NCI-H1417 treated with DMSO at 0.1 percent for 48 hours (cell line): ENCODE data around the gene MSMB.

Experiments used
- DNase-seq: peaks from one replicate; lab custom pipeline; 2025; lab: John Stamatoyannopoulos, UW

The MSMB gene

GRCh38 chr10:46033602-46034011 is 12.5 kb downstream of the MSMB start:
- DNase-seq, result no peak

GRCh38 chr10:46031648-46032532 is 14.2 kb downstream of the MSMB start:
- no peak for DNase-seq

GRCh38 chr10:46030091-46030937 is 15.8 kb downstream of the MSMB start, which contains the start of gene NCOA4:
Gene NCOA4 (minus strand): TSS chr10:46030623. CDS start chr10:46016680, 13,943 bp downstream.
- peak; percentile 69 for DNase-seq

GRCh38 chr10:46029461-46030030 is 16.5 kb downstream of the MSMB start:
- DNase-seq, result no peak

GRCh38 chr10:46028584-46029460 is 17.2 kb downstream of the MSMB start:
- DNase-seq, result no peak

GRCh38 chr10:46026106-46026505 is 20.0 kb downstream of the MSMB start:
- no peak for DNase-seq

GRCh38 chr10:46025406-46025805 is 20.7 kb downstream of the MSMB start:
- no peak for DNase-seq

- DNase-seq, result no peak
Observed at GRCh38 chr10:46024948-46025347, 21.1 kb downstream of the MSMB start.

- DNase-seq, result peak; percentile 21
Observed at GRCh38 chr10:46022978-46023702, 22.9 kb downstream of the MSMB start.

GRCh38 chr10:46020344-46020657 is 25.8 kb downstream of the MSMB start:
- DNase-seq, result no peak

GRCh38 chr10:46019569-46020343 is 26.3 kb downstream of the MSMB start:
- DNase-seq, result no peak

GRCh38 chr10:46019177-46019528 is 26.9 kb downstream of the MSMB start:
- no peak for DNase-seq

GRCh38 chr10:46018453-46019176 is 27.5 kb downstream of the MSMB start:
- DNase-seq, result no peak

GRCh38 chr10:46017733-46018132 is 28.3 kb downstream of the MSMB start:
- DNase-seq, result no peak

- DNase-seq, result no peak
Observed at GRCh38 chr10:46016811-46017210, 29.3 kb downstream of the MSMB start.

GRCh38 chr10:46016190-46016589 is 29.9 kb downstream of the MSMB start:
- DNase-seq, result no peak

GRCh38 chr10:46014683-46015405 is 31.2 kb downstream of the MSMB start:
- no peak for DNase-seq

- no peak for DNase-seq
Observed at GRCh38 chr10:46014206-46014605, 31.9 kb downstream of the MSMB start.

- no peak for DNase-seq
Observed at GRCh38 chr10:46012746-46013145, 33.3 kb downstream of the MSMB start.
